Chondrocyte (in vitro differentiated cells): Measurements from ENCODE around the gene CAST. TPM values are rescaled to one million over a fixed set of nuclear protein-coding genes. Genes with fewer than 3 reads are reported as not detected.

Experiments used
- DNase-seq: peaks from one replicate; pipeline ENCODE4 v3.0.0; 2021; ENCODE audit warnings: mixed read lengths, low spot score
- H3K27ac Mint-ChIP-seq: one replicate; pipeline ENCODE4 v1.8.0; 2021; ENCODE audit warnings: mild to moderate bottlenecking, moderate library complexity, mixed read lengths; ENCODE audit not compliant: unreplicated experiment
- H3K27me3 Mint-ChIP-seq: 2 replicates; pipeline ENCODE4 v1.8.0; 2021; ENCODE audit warnings: low read depth, mixed read lengths
- H3K36me3 Mint-ChIP-seq: 2 replicates; pipeline ENCODE4 v1.8.0; 2021; ENCODE audit warnings: low read depth, mixed read lengths
- H3K4me1 Mint-ChIP-seq: 2 replicates; pipeline ENCODE4 v1.8.0; 2021; ENCODE audit warnings: low read depth, mild to moderate bottlenecking, mixed read lengths
- H3K4me3 Mint-ChIP-seq: one replicate; pipeline ENCODE4 v1.8.0; 2021; ENCODE audit warnings: mild to moderate bottlenecking, moderate library complexity, mixed read lengths; ENCODE audit not compliant: unreplicated experiment
- H3K9me3 Mint-ChIP-seq: 2 replicates; pipeline ENCODE4 v1.8.0; 2021; ENCODE audit warnings: low read depth, mixed read lengths
- total RNA-seq: library from RNA; stranded (reverse); gene quantifications from 3 replicates; pipeline ENCODE4 v1.2.1, GENCODE V29; 2021
- TF ChIP-seq, protein P1 (sequence below): fragments of 200-600 bp; sonication (generic); IDR thresholded peaks from 2 replicates; pipeline ENCODE4 v1.5.0; 2021; ENCODE audit warnings: antibody characterized with exemption, mild to moderate bottlenecking, moderate library complexity

CAST gene
- total RNA-seq, 1 donor from 2014 or later, result 131 TPM

DNA sequence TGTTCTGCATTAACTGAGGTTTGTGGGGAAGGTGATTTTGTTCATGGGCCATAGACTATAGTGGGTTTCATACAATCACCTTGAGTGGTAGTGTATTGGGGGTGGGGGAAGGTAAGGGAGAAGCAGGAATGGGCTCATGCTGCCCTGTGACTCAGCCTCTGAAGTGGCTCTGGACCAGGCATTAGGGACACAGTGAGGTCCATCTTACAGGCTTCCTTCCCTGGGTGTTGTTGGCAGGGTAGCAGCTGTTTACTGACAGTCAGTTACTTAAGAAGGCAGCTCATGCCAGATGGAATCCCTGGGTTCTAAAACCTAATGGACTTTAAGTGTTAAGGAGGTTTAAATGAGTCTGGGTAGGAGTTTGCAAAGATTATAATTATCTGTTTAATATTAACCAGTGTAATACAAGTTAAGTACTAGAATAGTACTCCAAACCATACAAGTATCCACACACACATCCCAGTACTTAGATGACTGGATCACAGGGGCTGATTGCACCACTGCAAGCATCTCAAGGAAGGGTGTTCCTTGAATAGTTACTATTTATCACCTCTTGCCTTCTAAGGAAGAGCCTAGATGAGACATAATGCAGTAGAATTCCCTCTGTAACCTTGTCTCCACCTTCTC, 59.3 kb downstream of the CAST start:
- DNase-seq, result no peak
- no peak overlapping the region for H3K4me3 Mint-ChIP-seq
- H3K27me3 Mint-ChIP-seq, result no peaks in the 10 kb centered on the region
- TF ChIP-seq, protein P1, sequence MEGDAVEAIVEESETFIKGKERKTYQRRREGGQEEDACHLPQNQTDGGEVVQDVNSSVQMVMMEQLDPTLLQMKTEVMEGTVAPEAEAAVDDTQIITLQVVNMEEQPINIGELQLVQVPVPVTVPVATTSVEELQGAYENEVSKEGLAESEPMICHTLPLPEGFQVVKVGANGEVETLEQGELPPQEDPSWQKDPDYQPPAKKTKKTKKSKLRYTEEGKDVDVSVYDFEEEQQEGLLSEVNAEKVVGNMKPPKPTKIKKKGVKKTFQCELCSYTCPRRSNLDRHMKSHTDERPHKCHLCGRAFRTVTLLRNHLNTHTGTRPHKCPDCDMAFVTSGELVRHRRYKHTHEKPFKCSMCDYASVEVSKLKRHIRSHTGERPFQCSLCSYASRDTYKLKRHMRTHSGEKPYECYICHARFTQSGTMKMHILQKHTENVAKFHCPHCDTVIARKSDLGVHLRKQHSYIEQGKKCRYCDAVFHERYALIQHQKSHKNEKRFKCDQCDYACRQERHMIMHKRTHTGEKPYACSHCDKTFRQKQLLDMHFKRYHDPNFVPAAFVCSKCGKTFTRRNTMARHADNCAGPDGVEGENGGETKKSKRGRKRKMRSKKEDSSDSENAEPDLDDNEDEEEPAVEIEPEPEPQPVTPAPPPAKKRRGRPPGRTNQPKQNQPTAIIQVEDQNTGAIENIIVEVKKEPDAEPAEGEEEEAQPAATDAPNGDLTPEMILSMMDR, result no peak
- peaks cover 13% of the 10 kb centered on the region for H3K4me1 Mint-ChIP-seq
- no peaks in the 10 kb centered on the region for H3K36me3 Mint-ChIP-seq
- no peaks in the 10 kb centered on the region for H3K9me3 Mint-ChIP-seq
- no peak overlapping the region for H3K27ac Mint-ChIP-seq

DNA sequence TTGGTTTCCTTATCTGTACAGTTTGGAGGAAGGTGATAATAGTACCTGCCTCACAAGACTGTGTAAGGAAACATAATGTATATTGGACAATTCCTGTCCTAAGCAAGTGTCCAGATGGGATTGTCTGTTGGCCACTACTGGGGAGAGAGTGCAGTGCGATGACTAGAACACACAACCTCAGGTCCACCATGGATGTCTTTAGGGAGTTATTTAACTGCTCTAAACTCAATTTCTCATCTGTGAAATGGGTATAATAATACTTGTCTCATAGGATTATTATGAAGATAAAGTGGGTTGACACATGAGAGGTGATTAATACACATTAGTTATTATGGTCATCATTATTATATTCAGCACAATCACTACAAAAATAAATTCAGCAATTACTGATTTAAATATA, 63.1 kb downstream of the CAST start:
- no peaks in the 10 kb centered on the region for H3K9me3 Mint-ChIP-seq
- DNase-seq, result no peak
- no peaks in the 10 kb centered on the region for H3K36me3 Mint-ChIP-seq
- no peak overlapping the region for H3K27ac Mint-ChIP-seq
- peaks cover 12% of the 10 kb centered on the region for H3K4me1 Mint-ChIP-seq
- TF ChIP-seq, protein P1, result no peak
- H3K27me3 Mint-ChIP-seq, result no peaks in the 10 kb centered on the region
- H3K4me3 Mint-ChIP-seq, result no peak overlapping the region

DNA sequence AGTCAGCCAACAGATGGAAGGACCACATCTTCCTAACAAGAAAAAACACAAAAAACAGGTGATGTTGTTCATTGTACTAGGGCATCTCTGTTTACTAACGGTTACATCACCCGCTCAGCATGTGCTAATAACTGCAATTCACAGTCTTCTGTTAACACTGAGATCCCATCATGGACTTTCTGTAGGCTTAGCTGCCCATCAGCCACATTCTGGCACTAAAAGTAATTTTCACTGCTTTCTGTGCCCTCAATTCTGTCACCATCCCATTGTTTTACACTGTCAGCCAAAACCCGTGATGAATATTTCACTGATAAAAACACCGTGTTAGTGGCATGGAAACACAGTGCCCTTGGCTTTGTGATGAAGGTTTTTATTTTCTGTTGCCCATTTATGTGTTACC, 64.6 kb downstream of the CAST start:
- H3K4me1 Mint-ChIP-seq, result no peaks in the 10 kb centered on the region
- no peaks in the 10 kb centered on the region for H3K27me3 Mint-ChIP-seq
- no peak overlapping the region for H3K27ac Mint-ChIP-seq
- no peaks in the 10 kb centered on the region for H3K9me3 Mint-ChIP-seq
- H3K36me3 Mint-ChIP-seq, result peaks cover 6% of the 10 kb centered on the region
- no peak overlapping the region for H3K4me3 Mint-ChIP-seq
- TF ChIP-seq, protein P1, result no peak
- no peak for DNase-seq

DNA sequence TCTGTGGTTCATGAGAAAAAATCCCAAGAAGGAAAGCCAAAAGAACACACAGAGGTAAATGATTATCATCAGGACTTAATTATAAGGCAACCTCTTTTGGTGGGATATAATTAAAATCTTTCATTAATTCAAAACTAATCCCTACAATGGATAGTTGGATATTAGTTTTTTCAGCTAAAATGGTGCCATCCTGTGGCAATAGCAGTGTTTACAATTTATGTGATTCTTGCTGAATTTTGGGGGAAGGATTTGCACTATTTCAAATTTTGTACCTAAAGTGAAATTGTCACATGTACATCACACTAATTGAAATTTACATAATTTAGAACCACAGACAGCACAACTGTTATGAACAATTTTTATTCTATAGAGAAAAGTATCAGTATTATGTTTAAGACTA, 67.0 kb downstream of the CAST start:
- Mint-ChIP-seq H3K36me3 (peaks cover 7% of the 10 kb centered on the region), H3K9me3 (no peaks in the 10 kb centered on the region), H3K4me1 (peaks cover 2% of the 10 kb centered on the region), H3K27ac (no peak overlapping the region), H3K27me3 (no peaks in the 10 kb centered on the region), H3K4me3 (no peak overlapping the region)
- DNase-seq, result no peak
- TF ChIP-seq, protein P1, result peak; percentile 79

DNA sequence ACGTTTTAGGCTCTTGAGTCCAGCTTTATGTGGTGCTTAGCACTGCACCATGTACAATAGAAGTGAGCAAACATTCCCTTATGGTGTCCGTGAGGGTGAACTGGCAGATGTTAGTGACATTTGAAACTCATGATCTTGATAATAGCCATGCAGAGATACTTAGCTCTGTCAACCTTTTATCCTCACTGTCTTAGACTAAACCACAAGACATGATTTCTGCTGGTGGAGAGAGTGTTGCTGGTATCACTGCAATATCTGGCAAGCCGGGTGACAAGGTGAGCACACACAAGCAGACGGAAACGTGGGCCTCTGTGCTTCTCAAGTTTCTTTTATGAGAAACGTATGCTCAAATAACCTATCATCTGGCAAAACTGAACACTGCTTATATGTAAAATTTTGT, 68.4 kb downstream of the CAST start:
- Mint-ChIP-seq H3K9me3 (no peaks in the 10 kb centered on the region), H3K4me1 (peaks cover 9% of the 10 kb centered on the region), H3K36me3 (peaks cover 7% of the 10 kb centered on the region), H3K27ac (no peak overlapping the region), H3K27me3 (no peaks in the 10 kb centered on the region), H3K4me3 (no peak overlapping the region)
- TF ChIP-seq, protein P1, result no peak
- DNase-seq, result no peak
